ENCODE results near the gene TNFRSF1A.
A peak's percentile ranks its signal among the peaks of the same experiment; 100 is the strongest.

Gene TNFRSF1A
- total RNA-seq, result 31.6 to 75.2 (median 55.7) reads per million in 4 experiments

- DNase-seq, result no peak
Observed at GRCh38 chr12:6341417-6342139, at the start of gene TNFRSF1A. Gene TNFRSF1A, minus strand, starts transcription at chr12:6342076. Its CDS starts 262 bp downstream, at chr12:6341814.

DNA sequence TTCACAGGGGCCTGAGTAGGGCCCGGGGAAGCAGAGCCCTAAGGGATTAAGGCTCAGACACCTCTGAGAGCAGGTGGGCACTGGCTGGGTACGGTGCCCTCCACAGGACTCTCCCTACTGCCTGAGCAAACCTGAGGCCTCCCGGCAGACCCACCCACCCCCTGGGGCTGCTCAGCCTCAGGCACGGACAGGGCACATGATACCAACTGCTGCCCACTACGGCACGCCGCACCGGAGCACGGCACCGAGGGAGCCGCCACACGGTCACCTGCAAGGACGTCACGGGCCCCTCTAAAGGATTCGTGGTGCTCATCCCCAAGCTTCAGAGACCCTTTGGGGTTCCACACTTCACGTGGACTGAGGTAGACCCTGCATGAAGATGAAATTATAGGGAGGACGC is 49.1 kb upstream of the TNFRSF1A start:
- DNase-seq, result no peak

- DNase-seq, result no peak
Observed at GRCh38 chr12:6390084-6390799, 48.4 kb upstream of the TNFRSF1A start.

DNA sequence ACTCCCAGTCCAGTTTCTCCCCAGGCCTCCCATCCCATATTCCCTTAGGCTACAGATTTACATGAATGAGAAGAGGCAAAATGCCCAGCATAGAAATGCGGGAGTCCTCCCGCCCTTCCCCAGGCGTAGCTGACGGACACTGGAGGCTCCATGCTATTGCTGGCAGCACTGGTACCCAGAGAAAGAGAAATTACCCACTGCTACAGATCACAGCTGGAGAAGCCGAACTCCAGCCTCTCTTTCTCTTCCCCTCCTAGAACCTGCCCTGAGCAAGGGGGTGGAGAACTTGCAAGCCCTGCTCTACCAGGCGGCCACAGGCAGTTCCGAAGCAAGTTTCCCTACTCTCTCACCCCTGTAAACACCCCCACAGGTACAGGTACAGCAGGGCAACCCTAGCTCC is 45.7 kb upstream of the TNFRSF1A start:
- DNase-seq, result no peak

DNA sequence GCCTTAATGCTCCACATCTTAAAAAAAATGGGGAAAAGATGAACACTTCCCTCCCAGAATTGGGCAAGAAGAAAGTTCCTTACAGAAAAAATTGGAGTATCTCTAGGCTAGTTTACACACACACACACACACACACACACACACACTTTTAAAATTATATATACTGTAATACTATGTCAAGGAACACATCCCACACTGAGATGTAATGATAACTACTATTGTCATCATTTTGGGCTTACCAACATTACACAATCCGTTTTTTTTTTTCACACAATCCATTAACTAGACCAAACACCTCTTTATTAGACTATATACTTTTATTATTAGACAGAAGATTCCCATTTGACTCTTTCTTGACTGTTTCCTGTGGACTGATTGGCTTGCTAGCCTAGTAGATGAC is 44.6 kb upstream of the TNFRSF1A start:
- no peak for DNase-seq

GRCh38 chr12:6386038-6386437 is 44.2 kb upstream of the TNFRSF1A start:
- DNase-seq, result no peak

DNA sequence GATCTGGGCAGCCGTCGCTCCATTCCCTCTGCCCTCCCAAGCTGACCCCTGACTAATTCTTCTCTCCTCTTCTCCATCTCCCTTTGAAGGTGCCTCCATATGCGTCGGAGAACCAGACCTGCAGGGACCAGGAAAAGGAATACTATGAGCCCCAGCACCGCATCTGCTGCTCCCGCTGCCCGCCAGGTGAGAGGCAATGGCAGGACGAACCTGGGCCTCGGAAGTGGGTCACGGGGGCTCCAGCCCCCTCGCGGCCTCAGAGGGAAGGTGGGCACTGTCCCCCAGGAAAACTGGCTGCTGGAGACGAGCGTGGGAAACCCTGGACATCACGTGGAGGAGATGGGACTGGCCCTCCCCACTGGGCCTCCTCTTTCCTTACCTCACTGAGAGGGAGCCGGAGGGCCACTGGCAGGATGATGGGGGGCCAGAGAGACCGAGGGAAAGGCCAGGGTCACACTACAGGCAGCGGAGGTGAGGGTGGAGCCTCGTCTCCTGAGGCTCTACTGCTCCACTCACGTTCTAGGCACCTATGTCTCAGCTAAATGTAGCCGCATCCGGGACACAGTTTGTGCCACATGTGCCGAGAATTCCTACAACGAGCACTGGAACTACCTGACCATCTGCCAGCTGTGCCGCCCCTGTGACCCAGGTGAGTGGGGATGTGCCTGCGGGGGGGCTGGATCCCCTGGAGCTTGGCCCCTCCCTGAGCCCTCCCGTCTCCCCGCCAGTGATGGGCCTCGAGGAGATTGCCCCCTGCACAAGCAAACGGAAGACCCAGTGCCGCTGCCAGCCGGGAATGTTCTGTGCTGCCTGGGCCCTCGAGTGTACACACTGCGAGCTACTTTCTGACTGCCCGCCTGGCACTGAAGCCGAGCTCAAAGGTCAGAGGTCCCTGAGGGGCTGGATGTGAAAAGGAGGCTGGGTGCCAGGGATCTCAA is 42.9 kb upstream of the TNFRSF1A start:
- DNase-seq, result no peak

- DNase-seq, result peak; percentile 12
Observed at GRCh38 chr12:6383572-6384498, 42.0 kb upstream of the TNFRSF1A start, which contains the start of gene LTBR. Gene LTBR, plus strand, starts transcription at chr12:6384162. Its CDS starts 197 bp downstream, at chr12:6384359.

- no peak for DNase-seq
Observed at GRCh38 chr12:6382982-6383381, 41.1 kb upstream of the TNFRSF1A start.

- no peak for DNase-seq
Observed at GRCh38 chr12:6382371-6382770, 40.5 kb upstream of the TNFRSF1A start.

GRCh38 chr12:6380141-6381121 is 38.6 kb upstream of the TNFRSF1A start:
- no peak for DNase-seq

GRCh38 chr12:6378709-6379472 is 37.0 kb upstream of the TNFRSF1A start:
- no peak for DNase-seq

GRCh38 chr12:6377667-6377994 is 35.8 kb upstream of the TNFRSF1A start:
- no peak for DNase-seq

DNA sequence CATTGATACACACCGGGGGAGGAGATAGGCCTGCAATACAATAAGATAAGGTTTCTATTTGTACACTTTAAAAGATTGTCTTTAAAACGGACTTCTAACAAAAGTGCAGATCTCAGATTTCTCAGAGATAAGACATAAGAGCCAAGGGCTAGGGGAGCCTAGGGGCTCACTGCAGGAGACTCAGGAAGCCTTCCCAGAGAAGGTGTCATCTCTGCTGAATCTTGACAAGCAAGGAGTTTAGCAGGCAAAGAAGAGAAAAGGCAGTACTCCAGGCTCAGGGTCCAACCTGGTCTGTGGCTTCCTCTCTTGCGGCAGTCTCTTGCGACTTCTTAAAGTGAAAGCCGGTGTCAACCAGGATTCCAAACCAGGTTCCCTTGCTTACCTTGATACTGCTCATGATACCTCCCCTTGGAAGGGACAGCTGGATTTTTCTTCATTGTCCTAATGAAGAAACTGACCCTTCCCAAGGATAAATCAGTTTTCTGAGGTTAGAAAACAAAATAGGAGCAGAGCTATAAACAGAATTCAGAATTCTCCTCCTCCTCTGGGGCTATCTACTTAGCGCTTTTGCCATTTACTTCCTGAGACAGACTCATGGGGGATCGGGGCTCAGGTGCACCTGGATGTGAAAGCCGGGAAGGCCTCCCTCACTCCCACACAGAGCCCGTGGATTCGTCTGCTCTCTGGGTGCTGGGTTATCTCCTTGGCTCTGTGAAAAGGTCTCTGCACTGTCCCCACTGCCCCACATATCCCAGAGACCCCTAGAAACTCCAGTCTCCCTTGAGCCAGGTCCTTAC is 35.2 kb upstream of the TNFRSF1A start:
- no peak for DNase-seq

DNA sequence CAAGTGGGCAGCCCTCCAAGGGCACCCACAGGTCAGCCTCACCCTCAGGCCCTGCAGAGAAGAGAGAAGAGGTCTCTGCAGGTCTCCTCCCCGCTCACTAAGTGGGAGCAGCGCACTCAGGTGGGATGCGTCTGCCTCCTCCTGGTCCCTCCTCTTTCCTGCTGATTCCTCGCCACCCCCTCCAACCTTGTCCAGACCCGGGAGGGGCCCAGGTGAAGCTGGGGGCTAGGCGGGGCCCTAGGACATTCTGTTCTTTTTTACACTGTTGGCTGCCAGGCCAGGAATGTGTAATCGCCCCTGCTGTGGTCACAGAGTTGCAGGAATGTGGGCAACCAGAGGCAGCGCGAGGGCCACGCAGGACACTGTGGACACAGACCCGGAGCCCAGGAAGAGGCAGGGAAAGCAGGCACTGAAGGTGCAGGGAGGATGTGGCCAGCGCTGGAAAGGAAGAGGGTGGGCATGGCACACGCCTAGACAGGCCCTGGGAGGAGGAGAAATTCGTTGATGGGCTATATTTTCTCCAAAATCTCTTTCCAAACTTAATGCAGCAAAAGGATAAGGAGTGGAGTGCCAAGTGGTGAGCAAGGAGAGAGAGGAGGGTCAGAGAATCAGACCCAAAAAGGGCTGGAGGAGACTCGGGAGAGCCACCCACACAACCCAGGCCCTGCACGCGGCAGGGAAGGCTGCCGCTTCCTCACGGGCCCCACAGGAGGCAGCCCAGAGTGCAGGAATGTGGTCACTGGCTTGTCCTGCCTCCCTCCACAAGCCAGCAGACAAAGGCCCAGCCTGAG is 34.4 kb upstream of the TNFRSF1A start:
- no peak for DNase-seq

DNA sequence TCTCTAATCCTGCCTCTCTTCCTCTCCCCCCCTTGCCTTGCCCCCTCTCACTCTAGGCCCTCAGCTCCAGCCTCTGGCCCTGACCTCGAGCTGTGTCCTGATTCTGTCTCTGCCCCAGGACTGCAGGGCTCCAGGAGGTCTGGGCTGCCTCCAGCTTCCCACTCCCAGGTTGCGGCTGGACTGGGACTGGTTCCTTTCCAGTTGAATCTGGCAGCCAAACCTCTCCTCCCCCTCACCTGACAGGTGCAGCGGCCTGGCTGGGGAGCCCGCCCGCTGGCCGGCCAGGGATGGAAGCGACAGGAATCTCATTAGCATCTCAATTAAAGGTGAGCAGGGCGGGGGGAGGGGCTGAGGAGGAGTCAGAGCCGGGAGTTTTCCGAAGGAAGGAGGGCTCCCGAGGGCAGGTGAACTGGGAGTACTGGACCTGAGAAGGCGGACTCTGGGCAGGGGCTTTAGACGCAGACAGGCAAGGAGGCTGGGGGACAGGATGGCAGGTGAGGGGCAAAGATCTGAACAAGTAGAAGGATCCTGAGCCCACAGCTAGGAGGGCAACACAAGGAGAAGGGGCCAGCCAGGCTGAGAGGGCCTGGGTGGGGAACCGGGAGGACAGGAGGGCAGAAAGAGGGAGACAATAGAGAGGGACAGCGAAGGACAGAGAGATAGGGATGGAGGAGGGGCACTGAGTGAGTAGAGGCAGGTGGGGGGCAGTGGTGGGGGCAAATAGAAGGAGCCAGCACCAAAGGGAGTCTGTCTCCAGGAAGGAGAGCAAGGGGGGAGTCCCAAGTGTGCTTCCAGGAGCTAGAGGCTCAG is 33.6 kb upstream of the TNFRSF1A start, which contains the start of gene SCNN1A:
TSS of gene SCNN1A (minus strand) at position 295 of the 810 bp plus-strand sequence. CDS start 780 bp downstream, outside the sequence.
- no peak for DNase-seq

- DNase-seq, result no peak
Observed at GRCh38 chr12:6374786-6375160, 32.9 kb upstream of the TNFRSF1A start.

Measured in effector CD8-positive, alpha-beta T cell (primary cell).